GM12874 (cell line): Measurements from ENCODE around the gene NHP2.

Source experiments
- TF ChIP-seq, protein P1 (sequence below): IDR thresholded peaks from 2 replicates; pipeline ENCODE4 v1.5.1; 2011; ENCODE audit warnings: low read depth, mild to moderate bottlenecking, control low read depth, low read length, moderate library complexity; ENCODE audit not compliant: insufficient read depth

The NHP2 gene

DNA sequence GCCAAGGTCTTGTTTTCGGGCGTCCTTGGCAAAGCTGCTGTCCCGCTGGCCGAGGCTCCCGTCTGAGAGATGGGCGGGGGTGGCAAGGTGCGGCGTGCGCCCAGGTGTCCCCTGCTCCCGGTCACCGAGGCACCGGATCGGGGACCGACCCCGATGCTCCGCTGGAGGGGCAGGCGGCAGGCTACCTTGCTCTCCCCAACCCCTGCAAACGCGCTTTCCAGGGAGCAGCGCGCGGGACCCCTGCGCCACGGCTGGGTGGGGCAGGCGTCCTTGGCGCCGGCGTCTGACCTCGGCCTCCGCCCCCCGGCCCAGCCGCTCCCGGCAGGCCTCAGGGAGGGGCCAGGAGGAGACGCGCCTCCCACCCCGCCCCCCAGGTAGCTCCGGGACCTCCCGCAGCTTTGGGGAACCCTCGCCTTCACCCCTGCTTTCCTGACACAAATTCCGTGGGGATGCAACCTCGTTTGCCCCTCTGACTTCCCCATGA, 39.8 kb downstream of the NHP2 start:
- TF ChIP-seq, protein P1, sequence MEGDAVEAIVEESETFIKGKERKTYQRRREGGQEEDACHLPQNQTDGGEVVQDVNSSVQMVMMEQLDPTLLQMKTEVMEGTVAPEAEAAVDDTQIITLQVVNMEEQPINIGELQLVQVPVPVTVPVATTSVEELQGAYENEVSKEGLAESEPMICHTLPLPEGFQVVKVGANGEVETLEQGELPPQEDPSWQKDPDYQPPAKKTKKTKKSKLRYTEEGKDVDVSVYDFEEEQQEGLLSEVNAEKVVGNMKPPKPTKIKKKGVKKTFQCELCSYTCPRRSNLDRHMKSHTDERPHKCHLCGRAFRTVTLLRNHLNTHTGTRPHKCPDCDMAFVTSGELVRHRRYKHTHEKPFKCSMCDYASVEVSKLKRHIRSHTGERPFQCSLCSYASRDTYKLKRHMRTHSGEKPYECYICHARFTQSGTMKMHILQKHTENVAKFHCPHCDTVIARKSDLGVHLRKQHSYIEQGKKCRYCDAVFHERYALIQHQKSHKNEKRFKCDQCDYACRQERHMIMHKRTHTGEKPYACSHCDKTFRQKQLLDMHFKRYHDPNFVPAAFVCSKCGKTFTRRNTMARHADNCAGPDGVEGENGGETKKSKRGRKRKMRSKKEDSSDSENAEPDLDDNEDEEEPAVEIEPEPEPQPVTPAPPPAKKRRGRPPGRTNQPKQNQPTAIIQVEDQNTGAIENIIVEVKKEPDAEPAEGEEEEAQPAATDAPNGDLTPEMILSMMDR = no peak

DNA sequence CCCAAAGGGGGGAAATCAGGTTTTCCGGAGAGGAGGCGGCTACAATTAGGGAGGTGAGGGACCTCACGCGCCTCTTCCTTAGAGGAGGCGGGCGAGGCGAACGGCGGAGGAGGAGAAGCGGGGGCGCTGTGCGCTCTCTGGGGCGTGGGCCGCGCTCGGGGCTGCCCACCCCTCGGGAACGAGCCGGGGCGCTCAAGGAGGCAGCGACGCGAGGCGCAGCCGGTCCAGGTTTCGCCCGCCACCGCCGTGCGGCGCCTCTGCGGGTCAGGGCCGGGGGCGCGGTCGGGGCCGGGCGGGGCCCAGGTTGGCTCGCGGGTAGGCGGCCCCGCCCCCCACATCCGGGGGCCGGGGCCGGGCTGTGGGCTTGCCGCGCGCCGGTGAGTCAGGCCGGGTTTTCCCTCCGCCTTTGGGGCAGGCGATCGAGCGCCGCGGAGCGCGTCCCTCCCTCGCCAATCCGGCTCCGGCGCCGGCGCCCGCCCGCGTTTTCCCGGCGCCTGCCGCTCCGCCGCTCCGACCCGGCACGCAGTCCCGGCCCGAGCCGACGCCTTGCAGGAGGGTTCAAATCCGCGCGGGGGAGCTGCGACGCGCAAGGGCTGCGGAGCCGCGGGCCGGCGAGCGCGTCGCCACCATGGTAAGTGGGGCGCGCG, 40.4 kb downstream of the NHP2 start, which contains the start of gene N4BP3:
Gene N4BP3 (plus strand): TSS at position 392 of the 647 bp plus-strand sequence. CDS start 6,052 bp downstream, outside the sequence.
- TF ChIP-seq, protein P1 = peak; percentile 33

DNA sequence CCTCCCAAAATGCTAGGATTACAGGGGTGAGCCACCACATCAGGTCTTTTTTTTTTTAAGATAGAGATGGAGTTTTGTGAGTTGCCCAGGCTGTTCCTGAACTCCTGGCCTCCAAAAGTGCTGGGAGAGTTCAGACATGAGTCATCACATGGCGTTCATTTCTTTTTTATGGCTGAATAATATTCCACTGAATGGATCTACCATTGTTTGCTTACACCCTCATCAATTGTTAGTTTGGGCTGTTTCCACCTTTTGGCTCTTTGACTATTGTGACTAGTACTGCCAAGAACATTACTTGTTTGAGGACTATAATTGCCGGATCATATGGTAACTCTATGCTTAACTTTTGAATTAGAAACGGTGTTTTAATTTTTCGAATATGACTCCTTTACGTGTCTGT, 41.1 kb downstream of the NHP2 start:
- TF ChIP-seq, protein P1 = no peak

DNA sequence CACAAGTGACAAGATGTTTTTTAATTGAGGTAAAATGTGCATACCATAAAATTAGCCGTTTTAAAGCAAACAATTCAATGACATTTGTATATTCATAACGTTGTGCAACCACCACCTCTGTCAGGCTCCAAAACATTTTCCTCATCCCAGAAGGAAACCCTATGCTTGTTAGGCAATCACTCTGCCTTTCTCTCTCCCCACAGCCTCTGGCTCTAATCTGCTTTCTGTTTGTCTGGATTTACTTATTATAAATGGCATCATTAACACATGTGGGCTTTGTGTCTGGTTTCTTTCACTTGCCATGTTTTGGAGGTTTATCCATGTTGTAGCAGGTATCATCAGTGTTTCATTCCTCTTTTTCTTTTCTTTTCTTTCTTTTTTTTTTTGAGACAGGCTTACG, 41.8 kb downstream of the NHP2 start:
- TF ChIP-seq, protein P1 = no peak

DNA sequence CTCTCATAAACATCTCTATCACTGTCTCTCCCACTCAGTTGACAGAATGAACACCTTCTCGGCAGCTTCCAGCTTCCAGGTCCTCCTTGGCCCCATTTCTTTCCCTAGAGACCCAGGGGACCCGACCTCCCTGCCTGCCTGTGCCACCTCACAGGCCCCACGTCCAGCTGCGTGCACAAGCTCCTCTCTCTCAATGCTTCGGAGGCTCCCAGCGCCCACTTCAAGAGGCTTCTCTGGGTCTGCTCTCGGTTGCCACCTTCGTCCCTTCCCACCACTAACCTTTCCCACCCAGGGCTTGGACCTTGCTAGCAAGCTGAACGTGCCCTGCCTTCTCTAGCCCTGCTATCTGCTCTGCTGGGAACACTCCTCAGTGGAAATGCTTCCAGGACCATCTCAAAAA, 43.2 kb downstream of the NHP2 start:
- TF ChIP-seq, protein P1 = no peak

DNA sequence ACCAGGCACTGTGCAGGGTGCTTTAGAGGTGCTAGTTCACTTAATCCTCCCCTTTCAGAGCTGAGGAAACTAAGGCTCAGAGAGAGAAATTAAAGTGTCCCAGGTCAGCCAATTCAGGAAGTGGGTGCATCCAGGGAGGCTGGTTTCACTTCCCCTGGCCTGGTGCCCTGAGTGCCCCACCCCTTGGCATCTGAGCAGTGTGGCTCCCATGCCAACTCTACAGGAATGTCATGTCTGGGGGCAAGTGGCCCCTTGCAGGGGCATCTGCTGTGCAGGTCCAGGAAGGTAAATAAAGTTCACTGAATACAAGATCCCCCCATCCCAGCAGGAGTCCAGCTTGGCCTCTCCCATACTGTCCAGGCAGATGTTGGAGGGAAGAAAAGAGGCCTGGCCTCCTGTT, 44.7 kb downstream of the NHP2 start:
- TF ChIP-seq, protein P1 = no peak

DNA sequence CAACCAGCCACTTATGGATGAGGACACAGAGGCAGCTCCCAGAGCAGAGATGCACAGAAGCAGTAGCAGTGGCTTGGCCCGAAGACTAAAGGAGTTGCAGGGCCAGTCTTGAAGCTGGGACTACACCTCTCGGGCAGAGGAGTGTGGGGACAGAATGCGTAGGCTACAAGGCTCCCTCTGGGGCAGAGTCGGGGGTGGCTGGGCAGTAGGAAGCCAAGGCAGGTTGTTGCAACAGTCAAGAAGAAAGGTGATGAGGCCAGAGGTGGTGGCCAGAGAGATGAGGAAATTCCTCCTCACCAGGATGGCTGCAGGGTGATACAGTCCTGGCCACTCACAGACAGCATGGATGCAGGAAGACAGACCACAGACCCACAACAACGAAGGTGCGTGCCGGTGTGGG, 45.2 kb downstream of the NHP2 start:
- TF ChIP-seq, protein P1 = no peak
